Prostate gland (tissue), 2 donors: ENCODE measurements around the gene RGS3.

Experiments
- POLR2AphosphoS5 ChIP-seq: sonication (generic); formaldehyde crosslinking; IDR thresholded peaks from one replicate; pipeline ENCODE4 v1.6.1; 2017; ENCODE audit warnings: antibody characterized with exemption
- TF ChIP-seq, protein P1 (sequence below), 4 experiments: fragments of 200-600 bp in 2 of 4; fragments of 450-650 bp in 2 of 4; sonication (generic) in 2 of 4; IDR thresholded peaks; 1 replicate in 3 of 4; 2 replicates in 1 of 4; pipeline ENCODE4 v1.5.1; 2016 to 2019; ENCODE audit warnings: antibody characterized with exemption in 4 of 4, mild to moderate bottlenecking in 2 of 4, moderate library complexity in 2 of 4

- no peak for TF ChIP-seq POLR2AphosphoS5
- TF ChIP-seq, protein P1, sequence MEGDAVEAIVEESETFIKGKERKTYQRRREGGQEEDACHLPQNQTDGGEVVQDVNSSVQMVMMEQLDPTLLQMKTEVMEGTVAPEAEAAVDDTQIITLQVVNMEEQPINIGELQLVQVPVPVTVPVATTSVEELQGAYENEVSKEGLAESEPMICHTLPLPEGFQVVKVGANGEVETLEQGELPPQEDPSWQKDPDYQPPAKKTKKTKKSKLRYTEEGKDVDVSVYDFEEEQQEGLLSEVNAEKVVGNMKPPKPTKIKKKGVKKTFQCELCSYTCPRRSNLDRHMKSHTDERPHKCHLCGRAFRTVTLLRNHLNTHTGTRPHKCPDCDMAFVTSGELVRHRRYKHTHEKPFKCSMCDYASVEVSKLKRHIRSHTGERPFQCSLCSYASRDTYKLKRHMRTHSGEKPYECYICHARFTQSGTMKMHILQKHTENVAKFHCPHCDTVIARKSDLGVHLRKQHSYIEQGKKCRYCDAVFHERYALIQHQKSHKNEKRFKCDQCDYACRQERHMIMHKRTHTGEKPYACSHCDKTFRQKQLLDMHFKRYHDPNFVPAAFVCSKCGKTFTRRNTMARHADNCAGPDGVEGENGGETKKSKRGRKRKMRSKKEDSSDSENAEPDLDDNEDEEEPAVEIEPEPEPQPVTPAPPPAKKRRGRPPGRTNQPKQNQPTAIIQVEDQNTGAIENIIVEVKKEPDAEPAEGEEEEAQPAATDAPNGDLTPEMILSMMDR (IDR thresholded peaks at IDR 0.05) = no peak
Measured at GRCh38 chr9:113513536-113513935, 50.0 kb downstream of the RGS3 start.
